HepG2 (cell line): ENCODE measurements around the gene SLC5A10. TPM values are rescaled to one million over a fixed set of nuclear protein-coding genes. Genes with fewer than 3 reads are reported as not detected.

Source experiments
- FOXA3 ChIP-seq: IDR thresholded peaks from 2 replicates; pipeline ENCODE4 v1.6.1; 2016; ENCODE audit warnings: missing genetic modification reagents, missing compliant biosample characterization
- HNF4G ChIP-seq, 2 experiments: sonication (generic) in 1 of 2; formaldehyde crosslinking in 1 of 2; IDR thresholded peaks; 2 replicates each; pipeline versions ENCODE4 v1.4.0 to v1.6.1; 2011 to 2020; ENCODE audit warnings: borderline replicate concordance in 2 of 2, low read depth in 2 of 2, mild to moderate bottlenecking in 2 of 2, low read length in 1 of 2, missing genetic modification reagents in 1 of 2, moderate library complexity in 1 of 2
- JUN ChIP-seq: sonication (generic); formaldehyde crosslinking; IDR thresholded peaks from 2 replicates; pipeline ENCODE4 v1.4.0; 2020; ENCODE audit warnings: mild to moderate bottlenecking, missing genetic modification reagents
- MED13 ChIP-seq: sonication (generic); formaldehyde crosslinking; IDR thresholded peaks from 2 replicates; pipeline ENCODE4 v1.5.0; 2020; ENCODE audit warnings: missing genetic modification reagents
- MIXL1 ChIP-seq: IDR thresholded peaks from 2 replicates; pipeline ENCODE4 v1.6.1; 2016
- MTA1 ChIP-seq: sonication (generic); formaldehyde crosslinking; IDR thresholded peaks from 2 replicates; pipeline ENCODE4 v1.4.0; 2020; ENCODE audit warnings: missing genetic modification reagents, mild to moderate bottlenecking, borderline replicate concordance
- MTF2 ChIP-seq: sonication (generic); formaldehyde crosslinking; IDR thresholded peaks from 2 replicates; pipeline ENCODE4 v1.5.0; 2020; ENCODE audit warnings: missing genetic modification reagents, borderline replicate concordance
- NFE2L1 ChIP-seq: sonication (generic); formaldehyde crosslinking; IDR thresholded peaks from 2 replicates; pipeline ENCODE4 v1.4.0; 2020; ENCODE audit warnings: missing genetic modification reagents, mild to moderate bottlenecking, borderline replicate concordance
- POLR2A ChIP-seq, 2 experiments: IDR thresholded peaks; 2 replicates each; pipeline ENCODE4 v1.6.1; 2011; ENCODE audit warnings: low read depth in 2 of 2, low read length in 2 of 2, mild to moderate bottlenecking in 1 of 2, moderate library complexity in 1 of 2; ENCODE audit not compliant: insufficient read depth in 1 of 2
- RXRB ChIP-seq: IDR thresholded peaks from 2 replicates; pipeline ENCODE4 v1.6.1; 2016; ENCODE audit warnings: borderline replicate concordance, missing genetic modification reagents, missing compliant biosample characterization
- SKI ChIP-seq: fragments of 450-650 bp; IDR thresholded peaks from one replicate; pipeline ENCODE4 v1.6.1; 2018; ENCODE audit warnings: mild to moderate bottlenecking; ENCODE audit not compliant: partially characterized antibody
- ZBED4 ChIP-seq: sonication (generic); formaldehyde crosslinking; IDR thresholded peaks from 2 replicates; pipeline ENCODE4 v1.4.0; 2020; ENCODE audit warnings: missing genetic modification reagents, borderline replicate concordance
- ZNF441 ChIP-seq: sonication (generic); formaldehyde crosslinking; IDR thresholded peaks from 2 replicates; pipeline ENCODE4 v1.7.0; 2021; ENCODE audit warnings: missing genetic modification reagents, borderline replicate concordance
- ZNF713 ChIP-seq: sonication (generic); formaldehyde crosslinking; IDR thresholded peaks from 2 replicates; pipeline ENCODE4 v1.4.0; 2020; ENCODE audit warnings: mild to moderate bottlenecking, missing genetic modification reagents
- ZNF770 ChIP-seq: sonication (generic); formaldehyde crosslinking; IDR thresholded peaks from 2 replicates; pipeline ENCODE4 v1.5.0; 2020; ENCODE audit warnings: mild to moderate bottlenecking, missing genetic modification reagents
- ZNF800 ChIP-seq: sonication (generic); formaldehyde crosslinking; IDR thresholded peaks from 2 replicates; pipeline ENCODE4 v1.4.0; 2020; ENCODE audit warnings: missing genetic modification reagents
- ZSCAN25 ChIP-seq: sonication (generic); formaldehyde crosslinking; IDR thresholded peaks from 2 replicates; pipeline ENCODE4 v1.8.0; 2022; ENCODE audit warnings: mild to moderate bottlenecking, missing genetic modification reagents
- polyA plus RNA-seq, 8 experiments: library from polyadenylated mRNA; depleted of rRNA in 3 of 8; stranded (reverse) in 7 of 8; unstranded in 1 of 8; fragments of >200 nt; fragmentation: Illumina TruSeq in 4 of 8; extraction: Trizol in 4 of 8; gene quantifications; 2 replicates each; pipeline versions ENCODE4 v1.2.1 to v1.2.3, GENCODE V29; 2011 to 2016; ENCODE audit warnings: low read depth in 4 of 8, missing spikeins in 1 of 8, mixed read lengths in 1 of 8; ENCODE audit not compliant: insufficient read depth in 1 of 8
- total RNA-seq, 5 experiments: library from RNA; depleted of rRNA; stranded (reverse); fragments of >200 nt; fragmentation: Illumina TruSeq; extraction: Trizol; gene quantifications; 2 replicates each; pipeline ENCODE4 v1.2.3, GENCODE V29; 2016; ENCODE audit warnings: low read depth in 1 of 5

Gene SLC5A10
- total and polyA plus RNA-seq, 2 of the 13 experiments (the other 11 are each of a cell fraction or from before 2014, with no cell fraction given): 0.05 TPM; not detected in 1

GRCh38 chr17:18981642-18982424 lies 29.9 kb downstream of the SLC5A10 start (continued):
- TF ChIP-seq ZBED4 (CRISPR knock-in tag) (peak; percentile 56; the same call in 1 of the 2 replicates), ZNF713 (CRISPR knock-in tag) (no peak), FOXA3 (peak; percentile 52), HNF4G (IDR thresholded peaks at IDR 0.05; ENCODE audit: borderline replicate concordance, low read depth, low read length) (peak; percentile 82; the same call in 1 of the 2 replicates), HNF4G (CRISPR knock-in tag; IDR thresholded peaks at IDR 0.05; ENCODE audit: borderline replicate concordance, low read depth) (peak; percentile 79; the same call in 1 of the 2 replicates), JUN (peak; percentile 62; the same call in 1 of the 2 replicates), ZSCAN25 (CRISPR knock-in tag) (0 out of 2 replicates have a peak, but pooled peaks have one; percentile 8), MIXL1 (CRISPR knock-in tag) (peak; percentile 85; the same call in 1 of the 2 replicates), SKI (peak; percentile 41), POLR2A (IDR thresholded peaks at IDR 0.05; ENCODE audit: insufficient read depth in 1 of 2, low read depth in 2 of 2, low read length in 2 of 2) (peak in 1 of 2 experiments; percentile 64; a peak in 3 of 4 replicates), ZNF441 (CRISPR knock-in tag) (0 out of 2 replicates have a peak, but pooled peaks have one; percentile 36), ZNF770 (CRISPR knock-in tag) (peak; percentile 48; the same call in 1 of the 2 replicates), NFE2L1 (CRISPR knock-in tag) (no peak; the same call in 1 of the 2 replicates), MTF2 (CRISPR knock-in tag) (peak; percentile 77; the same call in 1 of the 2 replicates), ZNF800 (CRISPR knock-in tag) (no peak), RXRB (CRISPR knock-in tag) (peak; percentile 67; the same call in 1 of the 2 replicates), MED13 (no peak), MTA1 (CRISPR knock-in tag) (peak; percentile 87)
